ENCODE measurements around the gene SRPK1. TPM values are rescaled to one million over a fixed set of nuclear protein-coding genes. Genes with fewer than 3 reads are reported as not detected.

Gene SRPK1
- total RNA-seq, 1 donor from 2014 or later, result 51.5 TPM

GRCh38 chr6:35962779-35963560 is 42.1 kb upstream of the SRPK1 start:
- DNase-seq (no peak), ATAC-seq (ENCODE audit: low read depth) (no peak)
- TF ChIP-seq CTCF (IDR thresholded peaks at IDR 0.05), result no peak
- H3K36me3 Mint-ChIP-seq (ENCODE audit: low read depth), result no peaks in the 10 kb centered on the region
- H3K27me3 Mint-ChIP-seq, result peaks cover 26% of the 10 kb centered on the region
- intact Hi-C loops (cut with micrococcal nuclease), result no loop called here
- POLR2A ChIA-PET, result no interaction called here
- no peak overlapping the region for H3K27ac Mint-ChIP-seq
- H3K4me3 Mint-ChIP-seq, result no peak overlapping the region
- CTCF ChIA-PET, result no interaction called here
- H3K9me3 Mint-ChIP-seq, result no peaks in the 10 kb centered on the region
- H3K4me1 Mint-ChIP-seq, result no peaks in the 10 kb centered on the region

DNA sequence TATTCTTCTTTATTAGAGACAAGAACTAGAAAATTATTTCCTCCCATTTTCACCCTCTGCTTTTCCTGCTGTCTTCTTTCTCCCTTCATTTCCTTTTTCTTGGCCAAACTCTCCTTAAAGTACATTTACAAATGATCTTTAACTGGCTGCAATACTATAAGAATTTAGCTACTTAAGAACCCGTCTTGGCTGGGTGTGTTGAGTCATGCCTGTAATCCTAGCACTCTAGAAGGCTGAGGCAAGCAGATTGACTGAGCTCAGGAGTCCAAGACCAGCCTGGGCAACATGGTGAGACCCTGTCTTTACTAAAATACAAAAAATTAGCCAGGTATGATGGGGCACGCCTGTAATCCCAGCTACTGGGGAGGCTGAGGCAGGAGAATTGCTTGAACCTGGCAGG is 39.3 kb upstream of the SRPK1 start:
- Mint-ChIP-seq H3K27me3 (peaks cover 26% of the 10 kb centered on the region), H3K9me3 (no peaks in the 10 kb centered on the region), H3K27ac (no peak overlapping the region), H3K36me3 (ENCODE audit: low read depth) (no peaks in the 10 kb centered on the region), H3K4me3 (no peak overlapping the region), H3K4me1 (no peaks in the 10 kb centered on the region)
- intact Hi-C loops (cut with micrococcal nuclease), result no loop called here
- no peak for TF ChIP-seq CTCF (IDR thresholded peaks at IDR 0.05)
- ChIA-PET CTCF (no interaction called here), POLR2A (no interaction called here)
- DNase-seq, result no peak
- ATAC-seq (ENCODE audit: low read depth), result no peak

- Mint-ChIP-seq H3K4me1 (no peaks in the 10 kb centered on the region), H3K4me3 (no peak overlapping the region), H3K9me3 (no peaks in the 10 kb centered on the region), H3K36me3 (ENCODE audit: low read depth) (no peaks in the 10 kb centered on the region), H3K27ac (no peak overlapping the region), H3K27me3 (peaks cover 20% of the 10 kb centered on the region)
- TF ChIP-seq CTCF (IDR thresholded peaks at IDR 0.05), result no peak
- DNase-seq (no peak), ATAC-seq (ENCODE audit: low read depth) (no peak)
- CTCF ChIA-PET, result no interaction called here
- POLR2A ChIA-PET, result no interaction called here
- intact Hi-C loops (cut with micrococcal nuclease), result no loop called here
Measured at GRCh38 chr6:35955970-35956369, 35.1 kb upstream of the SRPK1 start.

GRCh38 chr6:35955521-35955920 is 34.6 kb upstream of the SRPK1 start:
- DNase-seq (no peak), ATAC-seq (ENCODE audit: low read depth) (no peak)
- H3K27ac Mint-ChIP-seq, result no peak overlapping the region
- intact Hi-C loops (cut with micrococcal nuclease), result no loop called here
- no peaks in the 10 kb centered on the region for H3K4me1 Mint-ChIP-seq
- H3K4me3 Mint-ChIP-seq, result no peak overlapping the region
- ChIA-PET POLR2A (no interaction called here), CTCF (no interaction called here)
- no peaks in the 10 kb centered on the region for H3K36me3 Mint-ChIP-seq (ENCODE audit: low read depth)
- peaks cover 17% of the 10 kb centered on the region for H3K27me3 Mint-ChIP-seq
- no peaks in the 10 kb centered on the region for H3K9me3 Mint-ChIP-seq
- TF ChIP-seq CTCF (IDR thresholded peaks at IDR 0.05), result no peak

GRCh38 chr6:35955071-35955470 is 34.2 kb upstream of the SRPK1 start:
- H3K27ac Mint-ChIP-seq, result no peak overlapping the region
- DNase-seq (no peak), ATAC-seq (ENCODE audit: low read depth) (no peak)
- TF ChIP-seq CTCF (IDR thresholded peaks at IDR 0.05), result no peak
- ChIA-PET POLR2A (no interaction called here), CTCF (no interaction called here)
- no peaks in the 10 kb centered on the region for H3K36me3 Mint-ChIP-seq (ENCODE audit: low read depth)
- H3K4me1 Mint-ChIP-seq, result no peaks in the 10 kb centered on the region
- H3K4me3 Mint-ChIP-seq, result no peak overlapping the region
- no peaks in the 10 kb centered on the region for H3K9me3 Mint-ChIP-seq
- intact Hi-C loops (cut with micrococcal nuclease), result no loop called here
- H3K27me3 Mint-ChIP-seq, result peaks cover 16% of the 10 kb centered on the region

Measured in activated B cell treated with CpG ODN at 0.5 μM for 24 hours (primary cell).